GM12873 (cell line): ENCODE data around the gene C2.

Experiments
- CTCF ChIP-seq: IDR thresholded peaks from 2 replicates; pipeline ENCODE4 v1.5.1; 2012; ENCODE audit warnings: low read depth, mild to moderate bottlenecking, moderate library complexity, low read length, control low read depth; ENCODE audit not compliant: insufficient read depth; ENCODE audit errors: missing control alignments

C2 gene

GRCh38 chr6:31940256-31940664 lies 12.7 kb downstream of the C2 start:
- no peak for TF ChIP-seq CTCF

- no peak for TF ChIP-seq CTCF
These were observed 16.2 kb downstream of the C2 start for GRCh38 chr6:31943742-31944141.

GRCh38 chr6:31945154-31945506 lies 17.6 kb downstream of the C2 start:
- no peak for TF ChIP-seq CTCF

- TF ChIP-seq CTCF, result no peak
These were observed 18.2 kb downstream of the C2 start, which contains the start of gene CFB for GRCh38 chr6:31945507-31946369. Gene CFB, plus strand, starts transcription at chr6:31946095. Its CDS starts 127 bp downstream, at chr6:31946222.

GRCh38 chr6:31946370-31946885 lies 18.9 kb downstream of the C2 start:
- no peak for TF ChIP-seq CTCF

GRCh38 chr6:31947070-31947675 lies 19.7 kb downstream of the C2 start:
- no peak for TF ChIP-seq CTCF

- TF ChIP-seq CTCF, result no peak
These were observed 20.3 kb downstream of the C2 start for GRCh38 chr6:31947864-31948263.
